H1 (cell line): ENCODE results near the gene ELMO1. TPM values are rescaled to one million over a fixed set of nuclear protein-coding genes. Genes with fewer than 3 reads are reported as not detected.

Experiments
- ATF2 ChIP-seq: IDR thresholded peaks from 2 replicates; pipeline ENCODE4 v1.6.1; 2012; ENCODE audit warnings: low read length, inconsistent platforms
- CHD7 ChIP-seq: fragments of 300-600 bp; sonication (generic); IDR thresholded peaks from 2 replicates; pipeline ENCODE4 v1.7.1; 2012; ENCODE audit warnings: low read length, moderate library complexity, mild to moderate bottlenecking, inconsistent platforms; ENCODE audit not compliant: insufficient replicate concordance
- GABPA ChIP-seq: IDR thresholded peaks from 2 replicates; pipeline ENCODE4 v1.6.1; 2011; ENCODE audit warnings: mild to moderate bottlenecking, low read length, moderate library complexity, borderline replicate concordance; ENCODE audit not compliant: insufficient read depth
- GTF2F1 ChIP-seq: IDR thresholded peaks from 2 replicates; pipeline ENCODE4 v1.6.1; 2012; ENCODE audit warnings: low read depth, low read length, improper control_type of control experiment, borderline replicate concordance
- RBBP5 ChIP-seq: IDR thresholded peaks from 2 replicates; pipeline ENCODE4 v1.7.1; 2012; ENCODE audit warnings: low read depth, mild to moderate bottlenecking, inconsistent platforms, low read length, moderate library complexity, borderline replicate concordance
- RXRA ChIP-seq: IDR thresholded peaks from 2 replicates; pipeline ENCODE4 v1.6.1; 2011; ENCODE audit warnings: low read depth, mild to moderate bottlenecking, low read length, moderate library complexity; ENCODE audit not compliant: insufficient read depth
- SIN3A ChIP-seq, 2 experiments: IDR thresholded peaks in 1 of 2; conservative IDR thresholded peaks in 1 of 2; 2 replicates each; pipeline ENCODE4 v1.6.1; 2011 to 2012; ENCODE audit warnings: low read length in 2 of 2, improper control_type of control experiment in 1 of 2, low read depth in 1 of 2, mild to moderate bottlenecking in 1 of 2
- TAF7 ChIP-seq: optimal IDR thresholded peaks from 2 replicates; pipeline ENCODE3; 2011; ENCODE audit warnings: low read depth, mild to moderate bottlenecking, inconsistent platforms, low read length, moderate library complexity, borderline replicate concordance
- TBP ChIP-seq: IDR thresholded peaks from 2 replicates; pipeline ENCODE4 v1.6.1; 2011; ENCODE audit warnings: low read depth, low read length, improper control_type of control experiment
- YY1 ChIP-seq: IDR thresholded peaks from 2 replicates; pipeline ENCODE4 v1.6.1; 2011; ENCODE audit warnings: low read depth, mild to moderate bottlenecking, low read length
- polyA plus RNA-seq, 7 experiments: library from polyadenylated mRNA; depleted of rRNA in 3 of 7; stranded (reverse) in 5 of 7; unstranded in 2 of 7; fragments of >200 nt in 5 of 7; fragments of 200-250 nt in 2 of 7; gene quantifications; 1 replicate in 5 of 7; 2 replicates in 1 of 7; 4 replicates in 1 of 7; pipeline versions ENCODE4 v1.2.1 to v1.2.3, GENCODE V29; 2011 to 2013; ENCODE audit warnings: missing spikeins in 2 of 7, mixed read lengths in 2 of 7
- total RNA-seq: library from RNA; stranded (reverse); fragmentation: NEBNext Ultra II Directional; extraction: Animal tissue kit (Norgen Biotek cat#: 25700); gene quantifications from 2 replicates; pipeline ENCODE4 v1.2.1, GENCODE V29; 2021

Gene ELMO1
- total and polyA plus RNA-seq, 2 of the 8 experiments (the other 6 are each of a cell fraction or from before 2014, with no cell fraction given) = 18.4 to 21.0 TPM

- TF ChIP-seq CHD7 = no peak
- TF ChIP-seq TAF7 = no peak
- no peak for TF ChIP-seq TBP
- TF ChIP-seq GTF2F1 = no peak
- no peak for TF ChIP-seq ATF2
- no peak for TF ChIP-seq RBBP5
- no peak for TF ChIP-seq SIN3A (conservative IDR thresholded peaks at IDR 0.05 in 1 of 2, IDR thresholded peaks at IDR 0.05 in 1 of 2; ENCODE audit: low read depth in 1 of 2, low read length in 2 of 2)
- TF ChIP-seq GABPA = no peak
- TF ChIP-seq YY1 = no peak
- no peak for TF ChIP-seq RXRA
Observed at GRCh38 chr7:37230221-37230620, 218.4 kb downstream of the ELMO1 start (continued).
